Measurements from ENCODE around the gene GAB4.
A peak's percentile ranks its signal among the peaks of the same experiment; 100 is the strongest.
"Not testable (repeated sequence)": the region's sequence is repeated elsewhere in the genome, so short reads cannot be mapped to it uniquely, and the experiment has no call there.

Gene GAB4

GRCh38 chr22:17007852-17008731, at the start of gene GAB4:
TSS of gene GAB4 (minus strand) at chr22:17008222. CDS start at chr22:17008114, 108 bp downstream.
- DNase-seq, result no peak

GRCh38 chr22:17056807-17057206, 48.8 kb upstream of the GAB4 start:
- no peak for DNase-seq

- DNase-seq, result no peak
These were observed 48.0 kb upstream of the GAB4 start for GRCh38 chr22:17056058-17056457.

- no peak for DNase-seq
These were observed 39.6 kb upstream of the GAB4 start for GRCh38 chr22:17047656-17048055.

- no peak for DNase-seq
These were observed 38.7 kb upstream of the GAB4 start for GRCh38 chr22:17046566-17047348.

- no peak for DNase-seq
These were observed 35.5 kb upstream of the GAB4 start for GRCh38 chr22:17043521-17043920.

GRCh38 chr22:17036842-17037711, 29.1 kb upstream of the GAB4 start:
- DNase-seq, result not testable (repeated sequence)

- DNase-seq, result not testable (repeated sequence)
These were observed 28.2 kb upstream of the GAB4 start for GRCh38 chr22:17035976-17036841.

- DNase-seq, result no peak
These were observed 27.2 kb upstream of the GAB4 start for GRCh38 chr22:17035246-17035645.

- not testable (repeated sequence) for DNase-seq
These were observed 26.5 kb upstream of the GAB4 start for GRCh38 chr22:17034532-17034931.

- DNase-seq, result not testable (repeated sequence)
These were observed 24.3 kb upstream of the GAB4 start for GRCh38 chr22:17032277-17032676.

GRCh38 chr22:17024380-17024779, 16.4 kb upstream of the GAB4 start:
- not testable (repeated sequence) for DNase-seq

- DNase-seq, result not testable (repeated sequence)
These were observed 7.5 kb upstream of the GAB4 start for GRCh38 chr22:17015552-17015951.

- not testable (repeated sequence) for DNase-seq
These were observed 6.0 kb upstream of the GAB4 start for GRCh38 chr22:17014101-17014440.

GRCh38 chr22:17013396-17014100, 5.5 kb upstream of the GAB4 start:
- peak; percentile 23 for DNase-seq

- no peak for DNase-seq
These were observed 4.2 kb upstream of the GAB4 start for GRCh38 chr22:17012267-17012666.

GRCh38 chr22:17009640-17010291, 1.7 kb upstream of the GAB4 start:
- DNase-seq, result no peak

- no peak for DNase-seq
These were observed 765 bp downstream of the GAB4 start for GRCh38 chr22:17007257-17007656.

GRCh38 chr22:16989915-16990314, 18.1 kb downstream of the GAB4 start:
- DNase-seq, result no peak

GRCh38 chr22:16988257-16988656, 19.8 kb downstream of the GAB4 start:
- DNase-seq, result no peak

- DNase-seq, result no peak
These were observed 20.2 kb downstream of the GAB4 start for GRCh38 chr22:16987822-16988221.

Measured in NCI-H1048 (cell line).